NCI-H2227 (cell line): ENCODE data around the gene S100A5.
"Not testable (repeated sequence)": the region's sequence is repeated elsewhere in the genome, so short reads cannot be mapped to it uniquely, and the experiment has no call there.

Experiments used
- DNase-seq: peaks from one replicate; lab custom pipeline; 2025; ENCODE audit not compliant: unreplicated experiment; lab: John Stamatoyannopoulos, UW

S100A5 gene

GRCh38 chr1:153535242-153536011, 5.3 kb downstream of the S100A5 start, which contains the start of gene S100A6:
Gene S100A6 (minus strand): TSS chr1:153535991. CDS start chr1:153535339, 652 bp downstream.
- no peak for DNase-seq

- DNase-seq = no peak
Observed at GRCh38 chr1:153534925-153535241, 5.9 kb downstream of the S100A5 start.

- no peak for DNase-seq
Observed at GRCh38 chr1:153534226-153534924, 6.4 kb downstream of the S100A5 start.

GRCh38 chr1:153533689-153534201, 7.0 kb downstream of the S100A5 start:
- DNase-seq = peak; percentile 14

DNA sequence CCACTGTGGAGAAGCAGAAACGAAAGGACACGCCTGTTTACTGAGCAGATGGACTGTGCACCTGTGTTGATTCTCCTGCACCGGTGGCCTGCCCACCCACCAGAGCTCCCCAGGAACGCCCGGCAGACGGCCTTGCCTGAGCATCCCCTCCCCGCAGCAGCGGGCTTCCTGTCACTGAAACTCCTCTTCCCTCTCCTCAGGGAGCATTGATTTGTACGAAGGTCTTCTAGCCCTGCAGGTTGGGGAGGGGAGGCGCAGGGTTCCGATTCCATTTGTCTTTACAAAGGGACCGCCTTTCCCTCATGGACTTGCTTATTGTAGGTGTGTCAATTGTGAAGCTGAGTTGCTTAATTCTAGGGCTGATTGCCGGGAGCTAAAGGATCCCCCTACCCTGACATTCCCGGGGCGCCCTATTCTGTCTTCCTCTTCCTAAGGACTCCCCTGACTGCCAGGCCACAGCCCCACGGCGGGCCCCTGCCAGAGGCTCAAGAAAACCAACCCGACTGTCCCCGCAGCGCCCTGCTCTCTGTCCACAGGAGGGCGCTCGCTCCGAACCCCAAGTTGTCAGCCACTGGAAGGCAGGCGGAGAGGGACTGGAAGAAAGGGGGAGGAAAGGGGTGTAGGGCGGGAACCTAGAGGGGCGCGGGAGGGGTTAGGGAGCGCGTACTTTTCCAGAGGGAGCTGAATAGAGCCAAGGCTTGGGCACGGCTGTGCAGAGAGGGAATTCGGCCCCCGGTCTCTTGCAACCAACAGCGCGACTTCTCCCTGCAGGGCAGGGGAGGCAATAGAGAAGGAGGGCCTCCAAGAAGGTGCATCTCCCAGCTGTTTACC, 7.8 kb downstream of the S100A5 start:
- DNase-seq = peak; percentile 90

DNA sequence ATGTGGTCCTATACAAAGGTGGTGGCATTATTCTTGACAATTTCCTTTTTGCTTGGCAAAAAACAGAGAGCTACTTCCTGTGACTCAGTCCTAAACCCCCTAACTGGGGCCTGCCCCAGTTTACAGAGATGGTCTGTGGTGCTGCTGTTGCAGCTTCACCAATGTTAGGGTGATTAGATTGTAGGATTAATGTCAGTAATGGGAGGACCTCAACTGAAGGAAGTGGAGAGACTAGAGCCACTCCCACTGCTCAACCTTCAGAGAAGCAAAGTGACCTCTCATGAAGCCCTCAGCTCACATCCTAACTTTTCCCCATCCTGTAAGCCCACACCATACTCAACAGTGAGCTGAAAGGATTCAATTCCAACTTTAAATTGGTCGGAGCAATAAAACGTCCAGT, 8.6 kb downstream of the S100A5 start:
- no peak for DNase-seq

DNA sequence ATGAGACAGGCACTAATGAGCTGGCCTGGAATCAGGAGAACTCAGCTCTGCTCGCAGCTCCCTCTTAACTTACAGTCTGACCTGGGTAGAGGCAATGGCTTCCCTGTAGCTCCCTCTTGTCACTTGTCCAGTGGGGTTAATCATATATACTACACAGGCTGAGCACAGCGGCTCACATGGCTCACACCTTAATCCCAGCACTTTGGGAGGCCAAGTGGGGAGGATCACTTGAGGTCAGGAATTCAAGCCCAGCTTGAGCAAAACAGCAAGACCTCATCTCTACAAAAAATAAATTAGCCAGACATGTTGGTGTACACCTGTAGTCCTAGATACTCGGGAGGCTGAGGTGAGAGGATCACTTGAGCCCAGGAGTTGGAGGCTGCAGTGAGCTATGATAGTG, 9.1 kb downstream of the S100A5 start:
- DNase-seq = no peak

DNA sequence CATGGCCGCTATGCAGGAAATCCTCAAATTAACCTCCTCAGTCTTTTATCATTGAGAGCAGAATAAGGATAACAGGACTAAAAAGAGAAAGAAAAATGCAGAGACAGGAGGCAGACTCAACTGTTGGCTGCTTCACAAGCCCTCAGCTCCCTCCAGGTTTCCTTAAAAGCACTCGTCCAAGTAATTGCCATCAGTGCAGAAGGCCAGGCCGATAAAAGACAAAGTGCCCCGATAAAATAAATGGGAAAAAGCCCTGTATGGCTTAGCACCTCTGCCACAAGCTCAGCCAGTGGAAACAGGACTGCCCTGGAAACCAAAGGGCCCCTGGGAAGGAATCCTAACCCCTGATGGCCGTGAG, 13.1 kb downstream of the S100A5 start:
- no peak for DNase-seq

GRCh38 chr1:153527023-153527682, 13.6 kb downstream of the S100A5 start:
- DNase-seq = no peak

DNA sequence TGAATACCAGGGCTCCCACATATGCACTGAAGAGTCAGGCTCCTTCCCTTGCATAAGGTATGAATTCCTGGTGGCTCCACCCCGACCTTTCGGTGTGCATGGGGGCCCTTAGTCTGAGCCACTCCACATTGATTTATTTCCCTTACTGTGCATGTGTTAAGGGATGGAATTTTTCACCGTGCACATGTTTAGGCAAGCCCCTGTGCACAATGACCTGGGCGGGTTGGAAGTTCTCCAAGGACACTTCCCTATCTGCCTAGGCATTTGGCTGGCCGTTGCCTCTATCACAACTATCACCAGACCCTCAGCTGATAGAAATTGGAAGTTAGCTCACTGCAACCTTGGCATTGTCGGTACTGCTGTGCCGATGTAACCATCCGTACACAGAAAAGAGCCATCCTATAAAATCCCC, 14.6 kb downstream of the S100A5 start:
- DNase-seq = no peak

- DNase-seq = no peak
Observed at GRCh38 chr1:153525088-153525728, 15.5 kb downstream of the S100A5 start.

DNA sequence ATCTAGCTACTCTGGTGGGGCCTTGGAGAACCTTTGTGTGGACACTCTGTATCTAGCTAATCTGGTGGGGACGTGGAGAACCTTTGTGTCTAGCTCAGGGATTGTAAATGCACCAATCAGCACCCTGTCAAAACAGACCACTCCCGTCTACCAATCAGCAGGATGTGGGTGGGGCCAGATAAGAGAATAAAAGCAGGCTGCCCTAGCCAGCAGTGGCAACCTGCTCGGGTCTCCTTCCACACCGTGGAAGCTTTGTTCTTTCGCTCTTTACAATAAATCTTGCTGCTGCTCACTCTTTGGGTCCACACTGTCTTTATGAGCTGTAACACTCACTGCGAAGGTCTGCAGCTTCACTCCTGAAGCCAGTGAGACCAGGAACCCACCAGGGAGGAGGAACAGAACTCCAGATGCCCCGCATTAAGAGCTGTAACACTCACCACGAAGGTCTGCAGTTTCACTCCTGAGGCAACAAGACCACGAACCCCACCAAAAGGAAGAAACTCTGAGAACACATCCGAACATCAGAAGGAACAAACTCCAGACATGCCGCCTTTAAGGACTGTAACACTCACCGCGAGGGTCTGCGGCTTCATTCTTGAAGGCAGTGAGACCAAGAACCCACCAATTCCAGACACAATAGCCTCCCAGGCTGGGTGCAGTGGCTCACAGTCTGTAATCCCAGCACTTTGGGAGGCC, 18.2 kb downstream of the S100A5 start:
- DNase-seq = not testable (repeated sequence)

GRCh38 chr1:153521808-153522207, 18.9 kb downstream of the S100A5 start:
- not testable (repeated sequence) for DNase-seq

GRCh38 chr1:153520818-153521476, 19.8 kb downstream of the S100A5 start:
- DNase-seq = no peak

GRCh38 chr1:153520137-153520691, 20.5 kb downstream of the S100A5 start:
- DNase-seq = not testable (repeated sequence)

GRCh38 chr1:153519242-153519641, 21.5 kb downstream of the S100A5 start:
- no peak for DNase-seq

DNA sequence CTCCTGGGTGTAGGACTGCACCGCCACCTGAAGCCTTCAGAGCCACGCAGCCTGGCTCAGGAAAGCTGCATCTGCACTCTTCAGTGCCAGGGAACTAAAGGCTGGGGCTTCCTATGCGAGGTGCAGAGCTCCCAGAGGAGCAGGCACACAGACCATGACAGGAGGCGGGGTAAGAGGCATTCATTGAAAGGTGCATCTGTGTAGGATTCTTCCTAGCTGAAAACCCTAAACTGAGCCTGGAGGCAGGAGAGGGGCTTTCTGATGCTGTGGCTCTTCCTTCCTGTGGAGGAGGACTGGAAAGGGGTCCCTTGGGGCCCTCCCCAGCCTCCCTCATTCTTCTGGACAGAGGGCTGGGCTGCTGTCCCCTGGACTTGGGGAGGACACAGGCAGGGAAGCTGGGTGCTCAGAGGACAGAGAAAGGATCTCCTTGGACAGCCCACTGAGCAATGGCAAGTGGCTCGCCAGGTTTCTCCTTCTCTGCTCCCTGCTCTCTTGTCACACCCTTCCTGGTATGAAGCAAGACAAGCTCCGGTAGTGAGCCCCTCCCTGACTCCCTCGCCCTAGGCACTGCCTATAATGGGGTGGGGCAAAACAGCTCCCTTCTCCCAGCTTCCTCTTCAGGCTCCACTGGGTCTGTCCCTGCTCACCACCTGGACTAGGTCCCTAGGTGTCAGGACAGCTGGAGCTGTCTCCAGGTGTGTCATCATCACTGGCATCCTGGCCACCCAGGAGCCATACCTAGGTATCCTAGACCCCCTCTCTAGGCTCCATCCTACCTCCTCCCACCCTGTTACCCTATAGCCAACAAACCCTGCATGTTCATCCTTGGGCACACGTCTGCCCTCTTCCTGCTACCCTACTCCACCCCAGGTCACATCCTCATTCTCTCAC, 25.0 kb downstream of the S100A5 start:
- DNase-seq = no peak

DNA sequence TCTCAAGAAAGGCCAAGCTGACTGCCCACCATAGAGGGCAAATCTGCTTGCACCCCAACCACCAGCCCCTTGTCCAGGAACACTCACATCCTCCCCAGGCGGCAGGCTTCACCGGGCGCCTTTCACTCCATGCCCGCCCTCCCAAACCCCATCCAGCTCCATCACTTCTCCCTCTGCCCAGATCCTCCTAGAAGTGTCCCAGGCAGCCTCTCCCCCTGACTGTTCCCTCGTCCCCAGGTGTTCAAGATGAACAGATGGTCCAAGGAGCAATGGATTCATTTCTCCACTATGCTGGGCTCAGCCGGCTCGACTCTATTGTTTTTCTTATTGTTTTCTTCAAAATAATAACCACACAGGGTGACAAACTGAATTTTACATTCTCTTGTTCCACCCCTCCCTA, 27.1 kb downstream of the S100A5 start:
- no peak for DNase-seq
